Eye (tissue), 1 donor: Measurements from ENCODE around the gene PYGO1.
A peak's percentile ranks its signal among the peaks of the same experiment; 100 is the strongest.
"Not testable (repeated sequence)": the region's sequence is repeated elsewhere in the genome, so short reads cannot be mapped to it uniquely, and the experiment has no call there.

ENCODE experiments used
- DNase-seq: peaks from one replicate; pipeline ENCODE4 v3.0.0-alpha.2; 2015

PYGO1 gene

GRCh38 chr15:55588070-55588814 lies at the start of gene PYGO1:
Gene PYGO1 (minus strand): TSS chr15:55588345. CDS start chr15:55587883, 462 bp downstream.
- DNase-seq = peak; percentile 92

GRCh38 chr15:55637086-55637485 lies 48.9 kb upstream of the PYGO1 start:
- DNase-seq = peak; percentile 84

GRCh38 chr15:55633731-55634130 lies 45.6 kb upstream of the PYGO1 start:
- no peak for DNase-seq

- no peak for DNase-seq
Measured at GRCh38 chr15:55632434-55632833, 44.3 kb upstream of the PYGO1 start.

GRCh38 chr15:55630858-55631257 lies 42.7 kb upstream of the PYGO1 start:
- DNase-seq = no peak

GRCh38 chr15:55628369-55628730 lies 40.2 kb upstream of the PYGO1 start:
- DNase-seq = no peak

- DNase-seq = no peak
Measured at GRCh38 chr15:55627730-55628368, 39.7 kb upstream of the PYGO1 start.

GRCh38 chr15:55619783-55620182 lies 31.6 kb upstream of the PYGO1 start:
- DNase-seq = no peak

GRCh38 chr15:55618387-55618786 lies 30.2 kb upstream of the PYGO1 start:
- no peak for DNase-seq

- DNase-seq = no peak
Measured at GRCh38 chr15:55615445-55615844, 27.3 kb upstream of the PYGO1 start.

- no peak for DNase-seq
Measured at GRCh38 chr15:55613727-55614126, 25.6 kb upstream of the PYGO1 start.

- no peak for DNase-seq
Measured at GRCh38 chr15:55606214-55606613, 18.1 kb upstream of the PYGO1 start.

GRCh38 chr15:55601374-55601773 lies 13.2 kb upstream of the PYGO1 start:
- no peak for DNase-seq

GRCh38 chr15:55599439-55599838 lies 11.3 kb upstream of the PYGO1 start:
- no peak for DNase-seq

- not testable (repeated sequence) for DNase-seq
Measured at GRCh38 chr15:55593019-55593418, 4.9 kb upstream of the PYGO1 start.

GRCh38 chr15:55590788-55591187 lies 2.6 kb upstream of the PYGO1 start:
- DNase-seq = no peak

GRCh38 chr15:55589287-55589686 lies 1.1 kb upstream of the PYGO1 start:
- DNase-seq = peak; percentile 69

GRCh38 chr15:55588815-55589115 lies 620 bp upstream of the PYGO1 start:
- DNase-seq = no peak

- DNase-seq = peak; percentile 90
Measured at GRCh38 chr15:55587321-55588069, 650 bp downstream of the PYGO1 start.

- peak; percentile 38 for DNase-seq
Measured at GRCh38 chr15:55586808-55587207, 1.3 kb downstream of the PYGO1 start.

GRCh38 chr15:55576943-55577342 lies 11.2 kb downstream of the PYGO1 start:
- no peak for DNase-seq

- DNase-seq = no peak
Measured at GRCh38 chr15:55574096-55574495, 14.0 kb downstream of the PYGO1 start.

GRCh38 chr15:55573224-55573623 lies 14.9 kb downstream of the PYGO1 start:
- DNase-seq = no peak
